Endodermal cell (in vitro differentiated cells): ENCODE measurements around the gene GPR3. TPM values are rescaled to one million over a fixed set of nuclear protein-coding genes. Genes with fewer than 3 reads are reported as not detected.

Experiments
- DNase-seq: peaks from one replicate; pipeline ENCODE4 v3.0.0-alpha.2; 2017
- H3K27ac ChIP-seq: 2 replicates; pipeline ENCODE4 v1.5.1; 2013; ENCODE audit warnings: mild to moderate bottlenecking, low read depth, low read length, moderate library complexity
- H3K27me3 ChIP-seq: 2 replicates; pipeline ENCODE4 v1.6.1; 2013; ENCODE audit warnings: mild to moderate bottlenecking, low read length, moderate library complexity; ENCODE audit not compliant: insufficient read depth, control insufficient read depth, poor library complexity, severe bottlenecking
- H3K36me3 ChIP-seq: 2 replicates; pipeline ENCODE4 v1.7.0; 2013; ENCODE audit warnings: mild to moderate bottlenecking, low read length, moderate library complexity; ENCODE audit not compliant: control insufficient read depth, insufficient read depth
- H3K4me1 ChIP-seq: one replicate; pipeline ENCODE4 v1.7.0; 2013; ENCODE audit warnings: low read length; ENCODE audit not compliant: control insufficient read depth, insufficient read depth
- H3K4me3 ChIP-seq: 2 replicates; pipeline ENCODE4 v1.5.1; 2013; ENCODE audit warnings: mild to moderate bottlenecking, low read length, moderate library complexity
- H3K9ac ChIP-seq: 2 replicates; pipeline ENCODE4 v1.6.1; 2013; ENCODE audit warnings: mild to moderate bottlenecking, low read length, moderate library complexity; ENCODE audit not compliant: poor library complexity, severe bottlenecking; ENCODE audit errors: extremely low read depth
- H3K9me3 ChIP-seq: 2 replicates; pipeline ENCODE4 v1.6.1; 2013; ENCODE audit warnings: mild to moderate bottlenecking, low read length, moderate library complexity; ENCODE audit not compliant: control insufficient read depth
- H3K27ac Mint-ChIP-seq: 2 replicates; pipeline ENCODE4 v1.8.0; 2020; ENCODE audit warnings: mixed read lengths
- H3K27me3 Mint-ChIP-seq: 2 replicates; pipeline ENCODE4 v1.8.0; 2021; ENCODE audit warnings: mild to moderate bottlenecking, mixed read lengths; ENCODE audit not compliant: insufficient read depth
- H3K36me3 Mint-ChIP-seq: 2 replicates; pipeline ENCODE4 v1.8.0; 2020; ENCODE audit warnings: low read depth, mixed read lengths
- H3K4me1 Mint-ChIP-seq: 2 replicates; pipeline ENCODE4 v1.8.0; 2020; ENCODE audit warnings: mixed read lengths
- H3K4me3 Mint-ChIP-seq: 2 replicates; pipeline ENCODE4 v1.8.0; 2020; ENCODE audit warnings: mild to moderate bottlenecking, moderate library complexity, mixed read lengths
- H3K9me3 Mint-ChIP-seq: 2 replicates; pipeline ENCODE4 v1.8.0; 2020; ENCODE audit warnings: mild to moderate bottlenecking, mixed read lengths
- WGBS, 2 experiments: methylation state at CpG; one replicate each; pipeline versions ENCODE4 v1.1.5 to v1.1.7; 2013; ENCODE audit warnings: missing lambda C conversion rate in 2 of 2, mixed read lengths in 1 of 2; ENCODE audit not compliant: insufficient coverage in 1 of 2, insufficient read length in 1 of 2; 5-methylcytosine and 5-hydroxymethylcytosine counted together
- total RNA-seq, 2 donors: library from RNA; stranded (reverse); fragmentation: NEBNext Ultra II Directional in 1 of 2; extraction: Animal tissue kit (Norgen Biotek cat#: 25700) in 1 of 2; gene quantifications; 2 replicates in 1 of 2; 3 replicates in 1 of 2; pipeline ENCODE4 v1.2.1, GENCODE V29; 2021
- TF ChIP-seq, protein P1 (sequence below): fragments of 200-600 bp; sonication (generic); conservative IDR thresholded peaks from 2 replicates; pipeline ENCODE4 v1.5.0; 2021; ENCODE audit warnings: antibody characterized with exemption, mild to moderate bottlenecking

GPR3 gene
- total RNA-seq, 2 donors from 2014 or later, result 3.5 to 4.1 TPM

DNA sequence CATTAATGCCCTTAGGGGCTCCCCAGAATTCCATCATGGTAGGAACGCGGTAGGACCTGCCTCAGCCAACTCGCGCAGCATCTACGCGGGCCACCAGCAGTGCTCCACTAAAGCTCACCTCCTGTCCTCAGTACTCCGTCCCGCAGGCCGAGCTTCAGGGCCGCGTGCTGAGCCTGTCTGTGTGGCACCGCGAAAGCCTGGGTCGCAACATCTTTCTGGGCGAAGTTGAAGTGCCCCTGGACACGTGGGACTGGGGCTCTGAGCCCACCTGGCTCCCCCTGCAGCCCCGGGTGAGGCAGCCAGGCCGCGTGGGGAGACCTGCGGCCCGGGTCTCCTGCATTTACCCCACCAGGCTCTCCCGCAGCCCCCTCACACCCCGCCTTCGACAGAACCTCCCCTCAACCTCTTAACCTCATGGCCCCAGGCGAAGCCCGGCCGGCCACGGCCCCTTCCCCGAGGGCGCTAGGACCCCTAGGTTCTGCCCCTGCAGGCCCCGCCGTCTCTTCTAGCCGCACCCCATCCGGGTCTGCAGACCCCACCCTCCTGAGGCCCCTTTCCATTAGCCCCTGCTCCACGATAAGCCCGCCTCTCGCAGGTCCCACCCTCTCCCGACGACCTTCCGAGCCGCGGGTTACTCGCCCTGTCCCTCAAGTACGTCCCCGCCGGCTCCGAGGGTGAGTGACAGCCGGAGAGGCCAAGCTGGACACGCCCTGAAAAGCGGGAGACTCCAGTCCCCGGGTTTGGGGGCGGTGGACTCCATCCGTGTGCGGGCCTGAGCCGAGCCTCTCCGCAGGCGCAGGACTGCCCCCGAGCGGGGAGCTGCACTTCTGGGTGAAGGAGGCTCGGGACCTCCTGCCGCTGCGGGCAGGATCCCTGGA is 41.5 kb upstream of the GPR3 start:
- no peak overlapping the region for H3K27ac ChIP-seq
- peak overlapping the region; percentile 2 for H3K9ac ChIP-seq

GRCh38 chr1:27351541-27352107 is 40.8 kb upstream of the GPR3 start:
- no peaks in the 10 kb centered on the region for H3K4me1 ChIP-seq
- no peak overlapping the region for H3K27ac ChIP-seq
- peak overlapping the region; percentile 2 for H3K9ac ChIP-seq
- WGBS, 2 experiments, result 35 to 43% methylated on average over 5 to 8 of the region's 8 CpGs
- peak overlapping the region; percentile 60 for H3K4me3 Mint-ChIP-seq
- peak overlapping the region; percentile 73 for H3K4me3 ChIP-seq
- peaks cover 7% of the 10 kb centered on the region for H3K36me3 Mint-ChIP-seq
- DNase-seq, result no peak
- peak overlapping the region; percentile 13 for H3K27ac Mint-ChIP-seq
- H3K4me1 Mint-ChIP-seq, result no peaks in the 10 kb centered on the region
- no peaks in the 10 kb centered on the region for H3K36me3 ChIP-seq
- peaks cover 16% of the 10 kb centered on the region for H3K27me3 ChIP-seq
- peaks cover 5% of the 10 kb centered on the region for H3K9me3 Mint-ChIP-seq
- TF ChIP-seq, protein P1, sequence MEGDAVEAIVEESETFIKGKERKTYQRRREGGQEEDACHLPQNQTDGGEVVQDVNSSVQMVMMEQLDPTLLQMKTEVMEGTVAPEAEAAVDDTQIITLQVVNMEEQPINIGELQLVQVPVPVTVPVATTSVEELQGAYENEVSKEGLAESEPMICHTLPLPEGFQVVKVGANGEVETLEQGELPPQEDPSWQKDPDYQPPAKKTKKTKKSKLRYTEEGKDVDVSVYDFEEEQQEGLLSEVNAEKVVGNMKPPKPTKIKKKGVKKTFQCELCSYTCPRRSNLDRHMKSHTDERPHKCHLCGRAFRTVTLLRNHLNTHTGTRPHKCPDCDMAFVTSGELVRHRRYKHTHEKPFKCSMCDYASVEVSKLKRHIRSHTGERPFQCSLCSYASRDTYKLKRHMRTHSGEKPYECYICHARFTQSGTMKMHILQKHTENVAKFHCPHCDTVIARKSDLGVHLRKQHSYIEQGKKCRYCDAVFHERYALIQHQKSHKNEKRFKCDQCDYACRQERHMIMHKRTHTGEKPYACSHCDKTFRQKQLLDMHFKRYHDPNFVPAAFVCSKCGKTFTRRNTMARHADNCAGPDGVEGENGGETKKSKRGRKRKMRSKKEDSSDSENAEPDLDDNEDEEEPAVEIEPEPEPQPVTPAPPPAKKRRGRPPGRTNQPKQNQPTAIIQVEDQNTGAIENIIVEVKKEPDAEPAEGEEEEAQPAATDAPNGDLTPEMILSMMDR, result no peak
- peaks cover 11% of the 10 kb centered on the region for H3K27me3 Mint-ChIP-seq
- H3K9me3 ChIP-seq, result no peaks in the 10 kb centered on the region

More for the DNA sequence above, 41.5 kb upstream of the GPR3 start:
- Mint-ChIP-seq H3K4me3 (peak overlapping the region; percentile 60), H3K27me3 (peaks cover 11% of the 10 kb centered on the region), H3K9me3 (peaks cover 5% of the 10 kb centered on the region), H3K4me1 (no peaks in the 10 kb centered on the region), H3K36me3 (peaks cover 7% of the 10 kb centered on the region), H3K27ac (no peak overlapping the region)
- no peaks in the 10 kb centered on the region for H3K9me3 ChIP-seq
- H3K36me3 ChIP-seq, result no peaks in the 10 kb centered on the region
- no peaks in the 10 kb centered on the region for H3K4me1 ChIP-seq
- DNase-seq, result peak; percentile 99
- H3K4me3 ChIP-seq, result peak overlapping the region; percentile 73
- H3K27me3 ChIP-seq, result peaks cover 16% of the 10 kb centered on the region
- TF ChIP-seq, protein P1, result peak; percentile 46
- WGBS, 2 experiments, result 11 to 14% methylated on average over 24 to 62 of the region's 62 CpGs

GRCh38 chr1:27353166-27353565 is 39.3 kb upstream of the GPR3 start:
- Histone ChIP-seq H3K4me3 (no peak overlapping the region), H3K27me3 (peaks cover 22% of the 10 kb centered on the region), H3K4me1 (no peaks in the 10 kb centered on the region), H3K36me3 (no peaks in the 10 kb centered on the region), H3K9me3 (no peaks in the 10 kb centered on the region), H3K9ac (no peak overlapping the region), H3K27ac (no peak overlapping the region)
- no peaks in the 10 kb centered on the region for H3K4me1 Mint-ChIP-seq
- peaks cover 19% of the 10 kb centered on the region for H3K27me3 Mint-ChIP-seq
- no peak overlapping the region for H3K4me3 Mint-ChIP-seq
- 95 to 100% methylated on average over 1 to 13 of the region's 13 CpGs for WGBS, 2 experiments
- peaks cover 5% of the 10 kb centered on the region for H3K9me3 Mint-ChIP-seq
- no peak for DNase-seq
- TF ChIP-seq, protein P1, result no peak
- no peak overlapping the region for H3K27ac Mint-ChIP-seq
- H3K36me3 Mint-ChIP-seq, result peaks cover 3% of the 10 kb centered on the region
